Brain microvascular endothelial cell (primary cell): ENCODE data around the gene NRP2.

ENCODE experiments used
- DNase-seq: peaks from one replicate; pipeline ENCODE4 v3.0.0-alpha.2; 2020
- H3K27ac ChIP-seq: fragments of 250-450 bp; sonication (Bioruptor Pico); 2 replicates; pipeline ENCODE4 v1.5.1; 2020; ENCODE audit warnings: mild to moderate bottlenecking, moderate library complexity
- H3K27me3 ChIP-seq: fragments of 250-450 bp; sonication (Bioruptor Pico); replicated peaks from 2 replicates; pipeline ENCODE4 v1.5.1; 2020; ENCODE audit warnings: mild to moderate bottlenecking
- H3K36me3 ChIP-seq: fragments of 250-450 bp; sonication (Bioruptor Pico); replicated peaks from 2 replicates; pipeline ENCODE4 v1.5.1; 2020; ENCODE audit warnings: mild to moderate bottlenecking
- H3K4me3 ChIP-seq: 2 replicates; pipeline ENCODE4 v1.5.1; 2011; ENCODE audit warnings: low read depth, mild to moderate bottlenecking, control low read depth, low read length, moderate library complexity
- CTCF ChIP-seq: IDR thresholded peaks from 2 replicates; pipeline ENCODE4 v1.5.1; 2011; ENCODE audit warnings: low read depth, mild to moderate bottlenecking, moderate library complexity, low read length, control low read depth, inconsistent platforms; ENCODE audit errors: missing control alignments
- in situ Hi-C: cut with HindIII; loops from 2 replicates; pipeline ENCODE4 v1.10.0; 2017; ENCODE audit warnings: low sequenced_read_pairs, low pct_ligation_motif_present

Gene NRP2

GRCh38 chr2:205730191-205730590 is 47.9 kb downstream of the NRP2 start:
- no peak for TF ChIP-seq CTCF
- in situ Hi-C loops = no loop called here
- no peak for DNase-seq
- Histone ChIP-seq H3K27ac (peak overlapping the region; percentile 88), H3K27me3 (no peaks in the 10 kb centered on the region), H3K4me3 (no peak overlapping the region), H3K36me3 (peaks cover 28% of the 10 kb centered on the region)

- peak overlapping the region; percentile 88 for H3K27ac ChIP-seq
- peak; percentile 51 for DNase-seq
- H3K36me3 ChIP-seq = peaks cover 22% of the 10 kb centered on the region
- no peaks in the 10 kb centered on the region for H3K27me3 ChIP-seq
- H3K4me3 ChIP-seq = no peak overlapping the region
- in situ Hi-C loops = no loop called here
- no peak for TF ChIP-seq CTCF
Measured at GRCh38 chr2:205730701-205731582, 48.6 kb downstream of the NRP2 start.

GRCh38 chr2:205731583-205731981 is 49.3 kb downstream of the NRP2 start:
- Histone ChIP-seq H3K4me3 (no peak overlapping the region), H3K36me3 (peaks cover 18% of the 10 kb centered on the region), H3K27ac (peak overlapping the region; percentile 88), H3K27me3 (no peaks in the 10 kb centered on the region)
- in situ Hi-C loops = no loop called here
- DNase-seq = peak; percentile 95
- TF ChIP-seq CTCF = no peak

DNA sequence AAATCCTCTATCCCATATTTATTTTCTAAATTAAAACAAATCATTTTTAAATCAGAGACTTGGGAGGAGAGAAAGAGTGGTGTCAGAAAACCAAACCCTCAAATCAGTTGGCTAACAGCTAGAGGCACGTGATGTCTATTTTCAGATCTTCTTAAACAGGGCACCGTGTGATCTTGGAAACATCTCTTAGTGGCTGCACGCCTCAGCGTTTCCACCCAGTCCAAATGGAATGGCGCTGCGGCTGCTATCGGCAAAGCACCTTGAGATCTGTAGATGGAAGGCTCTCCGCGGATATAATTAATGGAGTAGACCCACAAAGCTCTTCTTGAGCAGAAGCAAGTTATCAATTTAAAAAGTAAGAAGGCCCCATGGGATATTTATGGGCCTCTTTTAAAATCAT is 50.0 kb downstream of the NRP2 start:
- in situ Hi-C loops = no loop called here

DNA sequence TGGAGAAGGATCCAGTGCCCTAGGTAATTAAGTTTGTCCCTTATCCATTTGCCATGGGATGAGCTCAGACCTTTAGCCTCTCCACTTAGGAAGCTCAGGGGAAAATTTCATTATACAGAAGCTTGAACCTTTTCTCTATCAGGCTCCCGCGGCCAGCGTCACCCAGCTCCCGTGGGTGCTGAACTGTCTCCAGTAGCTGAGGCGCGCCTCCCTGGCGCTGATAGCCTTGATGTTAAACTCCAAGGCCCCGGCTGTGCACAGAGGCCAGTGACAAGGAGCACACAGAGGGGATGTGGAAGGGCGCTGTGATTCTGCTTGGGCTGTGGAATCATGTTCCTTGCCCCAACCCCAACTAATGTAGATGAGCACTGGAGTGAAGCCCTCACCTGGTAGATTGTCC is 50.8 kb downstream of the NRP2 start:
- in situ Hi-C loops = no loop called here
- no peak for DNase-seq
- TF ChIP-seq CTCF = no peak
- no peaks in the 10 kb centered on the region for H3K27me3 ChIP-seq
- H3K36me3 ChIP-seq = peaks cover 12% of the 10 kb centered on the region
- H3K27ac ChIP-seq = no peak overlapping the region
- no peak overlapping the region for H3K4me3 ChIP-seq

More for the DNA sequence above, 50.0 kb downstream of the NRP2 start:
- DNase-seq = no peak
- Histone ChIP-seq H3K36me3 (peaks cover 16% of the 10 kb centered on the region), H3K27me3 (no peaks in the 10 kb centered on the region), H3K27ac (peak overlapping the region; percentile 79), H3K4me3 (no peak overlapping the region)
- TF ChIP-seq CTCF = no peak
